Mesothelial cell of epicardium (in vitro differentiated cells): ENCODE measurements around the gene USH1C. TPM values are rescaled to one million over a fixed set of nuclear protein-coding genes. Genes with fewer than 3 reads are reported as not detected.

Experiments
- DNase-seq, 2 experiments: peaks; one replicate each; pipeline ENCODE4 v3.0.0; 2021; ENCODE audit warnings: low spot score in 2 of 2; ENCODE audit not compliant: unreplicated experiment in 2 of 2
- H3K27ac Mint-ChIP-seq: 2 replicates; pipeline ENCODE4 v1.8.0; 2021; ENCODE audit warnings: mixed read lengths
- H3K27me3 Mint-ChIP-seq: 2 replicates; pipeline ENCODE4 v1.8.0; 2021; ENCODE audit warnings: low read depth, mixed read lengths
- H3K36me3 Mint-ChIP-seq: 2 replicates; pipeline ENCODE4 v1.8.0; 2021; ENCODE audit warnings: mixed read lengths
- H3K4me1 Mint-ChIP-seq: 2 replicates; pipeline ENCODE4 v1.8.0; 2021; ENCODE audit warnings: mixed read lengths
- H3K4me3 Mint-ChIP-seq: 2 replicates; pipeline ENCODE4 v1.8.0; 2021; ENCODE audit warnings: mild to moderate bottlenecking, moderate library complexity, mixed read lengths
- H3K9me3 Mint-ChIP-seq: 2 replicates; pipeline ENCODE4 v1.8.0; 2021; ENCODE audit warnings: mixed read lengths
- total RNA-seq: library from RNA; stranded (reverse); gene quantifications from 3 replicates; pipeline ENCODE4 v1.2.1, GENCODE V29; 2021
- TF ChIP-seq, protein P1 (sequence below): fragments of 200-600 bp; sonication (generic); IDR thresholded peaks from one replicate; pipeline ENCODE4 v1.5.0; 2021; ENCODE audit warnings: antibody characterized with exemption; ENCODE audit not compliant: unreplicated experiment

USH1C gene
- total RNA-seq, 1 donor from 2014 or later, result 0.54 TPM

DNA sequence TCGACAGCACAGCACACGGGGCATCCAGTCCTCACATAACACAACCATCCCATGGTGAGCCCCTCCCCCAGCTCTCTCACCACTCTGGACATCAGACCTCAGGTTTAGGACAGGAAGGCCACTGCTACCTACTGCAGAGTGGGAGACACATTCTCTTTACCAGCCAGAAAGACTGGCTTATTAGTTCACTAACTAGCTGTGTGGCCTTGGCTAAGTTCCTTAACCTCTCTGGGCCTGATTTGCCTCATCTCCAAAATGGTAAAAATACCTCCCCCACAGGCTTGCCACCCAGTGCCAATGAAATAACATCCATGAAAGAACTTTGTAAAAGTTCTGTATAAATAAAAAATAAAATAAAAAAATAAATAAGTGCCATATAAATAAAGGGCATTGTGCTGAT lies 32.1 kb downstream of the USH1C start:
- Mint-ChIP-seq H3K27ac (no peak overlapping the region), H3K9me3 (no peaks in the 10 kb centered on the region), H3K4me3 (no peak overlapping the region), H3K27me3 (peaks cover 61% of the 10 kb centered on the region), H3K4me1 (peaks cover 18% of the 10 kb centered on the region), H3K36me3 (no peaks in the 10 kb centered on the region)
- TF ChIP-seq, protein P1, sequence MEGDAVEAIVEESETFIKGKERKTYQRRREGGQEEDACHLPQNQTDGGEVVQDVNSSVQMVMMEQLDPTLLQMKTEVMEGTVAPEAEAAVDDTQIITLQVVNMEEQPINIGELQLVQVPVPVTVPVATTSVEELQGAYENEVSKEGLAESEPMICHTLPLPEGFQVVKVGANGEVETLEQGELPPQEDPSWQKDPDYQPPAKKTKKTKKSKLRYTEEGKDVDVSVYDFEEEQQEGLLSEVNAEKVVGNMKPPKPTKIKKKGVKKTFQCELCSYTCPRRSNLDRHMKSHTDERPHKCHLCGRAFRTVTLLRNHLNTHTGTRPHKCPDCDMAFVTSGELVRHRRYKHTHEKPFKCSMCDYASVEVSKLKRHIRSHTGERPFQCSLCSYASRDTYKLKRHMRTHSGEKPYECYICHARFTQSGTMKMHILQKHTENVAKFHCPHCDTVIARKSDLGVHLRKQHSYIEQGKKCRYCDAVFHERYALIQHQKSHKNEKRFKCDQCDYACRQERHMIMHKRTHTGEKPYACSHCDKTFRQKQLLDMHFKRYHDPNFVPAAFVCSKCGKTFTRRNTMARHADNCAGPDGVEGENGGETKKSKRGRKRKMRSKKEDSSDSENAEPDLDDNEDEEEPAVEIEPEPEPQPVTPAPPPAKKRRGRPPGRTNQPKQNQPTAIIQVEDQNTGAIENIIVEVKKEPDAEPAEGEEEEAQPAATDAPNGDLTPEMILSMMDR, result no peak
- DNase-seq, result no peak

DNA sequence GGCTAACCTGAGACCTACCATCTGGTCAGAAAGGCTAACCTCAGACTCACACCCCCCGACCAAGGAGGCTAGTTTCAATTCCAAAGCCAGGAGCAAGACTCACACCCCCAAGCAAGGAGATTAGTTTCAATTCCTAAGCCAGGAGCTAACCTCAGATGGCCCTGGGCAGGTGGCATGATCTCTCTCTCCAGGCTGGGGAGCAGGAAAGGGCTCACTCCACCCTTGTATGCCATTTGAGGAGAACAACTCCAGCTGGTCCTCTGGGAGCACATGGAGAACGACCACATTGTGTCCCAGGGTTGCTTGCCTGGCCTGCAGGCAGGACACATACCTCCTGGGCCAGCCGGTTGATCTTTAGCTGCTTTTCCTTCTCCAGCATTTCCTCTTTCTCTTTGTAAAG lies 32.6 kb downstream of the USH1C start:
- Mint-ChIP-seq H3K4me3 (no peak overlapping the region), H3K27ac (no peak overlapping the region), H3K4me1 (peaks cover 18% of the 10 kb centered on the region), H3K27me3 (peaks cover 59% of the 10 kb centered on the region), H3K9me3 (no peaks in the 10 kb centered on the region), H3K36me3 (no peaks in the 10 kb centered on the region)
- TF ChIP-seq, protein P1, result no peak
- no peak for DNase-seq

DNA sequence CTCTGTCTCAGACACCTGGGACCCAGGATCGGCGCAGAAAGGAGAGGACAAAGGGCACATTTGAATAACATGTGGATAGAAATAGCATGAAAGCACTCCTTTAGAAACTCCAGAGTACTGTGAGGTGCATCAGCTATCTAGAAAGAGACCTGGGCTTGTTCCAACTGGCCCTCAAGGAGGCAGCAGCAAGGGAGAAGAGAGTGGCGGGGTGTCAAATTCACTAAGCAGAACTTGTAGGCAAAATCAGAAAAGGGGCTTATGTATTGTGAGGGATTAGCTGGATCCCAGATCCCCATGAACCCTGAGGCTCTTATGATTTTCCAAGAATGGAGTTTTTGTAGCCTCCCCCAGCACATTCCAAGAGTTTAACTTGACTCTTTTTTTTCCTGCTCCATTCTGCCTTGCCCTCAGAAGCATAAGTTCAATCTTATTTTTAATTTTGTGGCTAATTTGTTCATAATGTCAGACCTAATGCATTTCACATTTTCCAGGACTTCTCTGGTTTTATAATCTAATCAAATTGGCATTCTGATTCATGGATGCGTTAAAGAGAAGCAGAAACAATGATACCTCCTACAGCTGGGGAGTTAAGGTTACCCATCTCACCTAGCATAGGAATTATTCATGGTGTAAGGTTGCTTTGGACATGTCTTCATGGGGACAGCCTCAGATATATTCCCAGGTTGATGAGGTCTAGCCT lies 33.6 kb downstream of the USH1C start:
- H3K4me1 Mint-ChIP-seq, result peaks cover 18% of the 10 kb centered on the region
- no peak for DNase-seq

DNA sequence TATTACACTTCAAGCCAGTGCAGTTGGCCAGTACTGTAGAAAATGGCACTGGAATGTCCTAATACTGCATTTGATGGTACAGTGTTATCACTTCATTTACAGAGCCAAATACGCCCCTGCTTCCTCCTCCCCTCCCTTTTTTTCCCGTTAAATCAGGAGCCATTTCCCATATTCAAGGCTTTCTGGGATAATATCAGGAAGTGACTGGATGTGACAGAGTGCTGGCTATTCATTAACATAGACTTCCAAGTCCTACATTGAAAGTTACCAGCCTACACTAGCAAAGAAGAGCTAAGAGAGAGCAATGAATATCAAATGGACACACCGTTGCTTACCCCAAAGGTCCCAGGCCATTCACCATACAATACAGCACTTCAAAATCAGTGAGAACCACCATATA lies 35.4 kb downstream of the USH1C start:
- no peak overlapping the region for H3K4me3 Mint-ChIP-seq
- peaks cover 18% of the 10 kb centered on the region for H3K4me1 Mint-ChIP-seq
- H3K36me3 Mint-ChIP-seq, result no peaks in the 10 kb centered on the region
- no peak overlapping the region for H3K27ac Mint-ChIP-seq
- peaks cover 65% of the 10 kb centered on the region for H3K27me3 Mint-ChIP-seq
- DNase-seq, result no peak
- TF ChIP-seq, protein P1, result no peak
- H3K9me3 Mint-ChIP-seq, result no peaks in the 10 kb centered on the region

More for the DNA sequence above, 33.6 kb downstream of the USH1C start:
- no peak overlapping the region for H3K27ac Mint-ChIP-seq
- H3K4me3 Mint-ChIP-seq, result no peak overlapping the region
- no peaks in the 10 kb centered on the region for H3K36me3 Mint-ChIP-seq
- TF ChIP-seq, protein P1, result no peak
- H3K9me3 Mint-ChIP-seq, result no peaks in the 10 kb centered on the region
- H3K27me3 Mint-ChIP-seq, result peaks cover 59% of the 10 kb centered on the region

DNA sequence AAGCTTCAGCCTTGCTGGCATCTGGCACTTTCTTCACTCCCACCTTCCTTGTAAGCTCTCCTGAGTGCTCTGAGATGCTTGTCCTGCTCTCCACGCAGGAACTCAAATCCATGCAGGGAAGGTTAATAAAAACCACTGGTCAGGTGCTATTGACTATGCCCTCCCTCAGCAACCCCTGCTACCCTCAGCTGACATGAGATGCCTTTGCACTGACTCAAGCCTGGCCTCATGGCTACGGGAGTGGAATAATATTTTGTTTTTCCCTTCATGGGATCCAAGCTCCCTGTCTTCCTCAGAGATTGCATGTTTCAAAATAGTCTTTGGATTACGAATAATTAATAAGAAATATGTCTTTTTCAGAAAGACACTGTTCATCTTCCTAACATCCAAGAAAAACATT lies 35.9 kb downstream of the USH1C start:
- no peaks in the 10 kb centered on the region for H3K36me3 Mint-ChIP-seq
- H3K9me3 Mint-ChIP-seq, result no peaks in the 10 kb centered on the region
- peaks cover 18% of the 10 kb centered on the region for H3K4me1 Mint-ChIP-seq
- TF ChIP-seq, protein P1, result no peak
- no peak for DNase-seq
- peaks cover 60% of the 10 kb centered on the region for H3K27me3 Mint-ChIP-seq
- H3K4me3 Mint-ChIP-seq, result no peak overlapping the region
- H3K27ac Mint-ChIP-seq, result no peak overlapping the region
